H1 (cell line): ENCODE results near the gene PIK3R4. TPM values are rescaled to one million over a fixed set of nuclear protein-coding genes. Genes with fewer than 3 reads are reported as not detected.

ENCODE experiments used
- CTCF ChIA-PET: fragments of 300-600 bp; sonication (Branson Sonifier 250); formaldehyde crosslinking; loops from one replicate; lab custom pipeline; 2021; ENCODE audit not compliant: partially characterized antibody; lab: Charles Lee
- POLR2A ChIA-PET: fragments of 300-600 bp; sonication (Branson Sonifier 250); formaldehyde crosslinking; loops from one replicate; lab custom pipeline; 2021; ENCODE audit warnings: inconsistent platforms; ENCODE audit not compliant: partially characterized antibody; lab: Charles Lee
- DNase-seq, 2 experiments: peaks; one replicate each; pipeline versions ENCODE4 v3.0.0 to v3.0.0-alpha.2; 2010 to 2022; ENCODE audit warnings: low spot score in 2 of 2, low read depth in 1 of 2, mixed read lengths in 1 of 2
- FAIRE-seq: peaks from 2 replicates; lab custom pipeline; 2011; peaks lifted over from hg19 to GRCh38; lab: Jason Lieb, UNC
- H2AFZ ChIP-seq: 2 replicates; pipeline ENCODE4 v1.8.1; 2012; ENCODE audit warnings: low read length, inconsistent platforms
- H2AK5ac ChIP-seq: 2 replicates; pipeline ENCODE4 v1.6.1; 2013; ENCODE audit warnings: low read depth, low read length
- H2BK120ac ChIP-seq: replicated peaks from 2 replicates; pipeline ENCODE3; 2013; ENCODE audit warnings: low read depth, low read length, inconsistent platforms
- H2BK12ac ChIP-seq: 2 replicates; pipeline ENCODE4 v1.6.1; 2013; ENCODE audit warnings: low read depth, low read length
- H2BK15ac ChIP-seq: 2 replicates; pipeline ENCODE4 v1.6.1; 2013; ENCODE audit warnings: low read length
- H2BK20ac ChIP-seq: 2 replicates; pipeline ENCODE4 v1.6.1; 2013; ENCODE audit warnings: low read length
- H2BK5ac ChIP-seq: 2 replicates; pipeline ENCODE4 v1.6.1; 2013; ENCODE audit warnings: low read depth, low read length
- H3K14ac ChIP-seq: 2 replicates; pipeline ENCODE4 v1.6.1; 2013; ENCODE audit warnings: inconsistent platforms; ENCODE audit not compliant: insufficient read length
- H3K18ac ChIP-seq: 2 replicates; pipeline ENCODE4 v1.6.1; 2013; ENCODE audit warnings: low read length; ENCODE audit errors: extremely low read depth
- H3K23ac ChIP-seq: 2 replicates; pipeline ENCODE4 v1.6.1; 2013; ENCODE audit warnings: inconsistent platforms; ENCODE audit not compliant: insufficient read length
- H3K23me2 ChIP-seq: 2 replicates; pipeline ENCODE4 v1.6.1; 2013; ENCODE audit warnings: low read depth, low read length
- H3K27ac ChIP-seq: 2 replicates; pipeline ENCODE4 v1.6.1; 2011; ENCODE audit warnings: low read depth, low read length, inconsistent platforms
- H3K27me3 ChIP-seq, 4 experiments: replicated peaks in 1 of 4; 1 replicate in 1 of 4; 2 replicates in 3 of 4; pipeline versions ENCODE4 v1.6.1 to v1.8.1; 2011 to 2013; ENCODE audit warnings: low read length in 3 of 4, mild to moderate bottlenecking in 3 of 4, inconsistent platforms in 2 of 4, mixed read lengths in 2 of 4, moderate library complexity in 1 of 4; ENCODE audit not compliant: control insufficient read depth in 3 of 4, insufficient read depth in 3 of 4; ENCODE audit errors: extremely low read depth in 1 of 4
- H3K36me3 ChIP-seq, 4 experiments: 2 replicates each; pipeline versions ENCODE4 v1.6.1 to v1.8.1; 2011 to 2013; ENCODE audit warnings: mild to moderate bottlenecking in 4 of 4, low read length in 3 of 4, moderate library complexity in 2 of 4, control low read depth in 1 of 4, inconsistent platforms in 1 of 4; ENCODE audit not compliant: insufficient read depth in 4 of 4, control insufficient read depth in 2 of 4
- H3K4ac ChIP-seq: replicated peaks from 2 replicates; pipeline ENCODE3; 2013; ENCODE audit warnings: low read length, low read depth, mixed read lengths, inconsistent platforms; ENCODE audit not compliant: insufficient read length
- H3K4me1 ChIP-seq, 4 experiments: replicated peaks in 1 of 4; 1 replicate in 1 of 4; 2 replicates in 3 of 4; pipeline versions ENCODE4 v1.6.1 to v1.8.1; 2011 to 2013; ENCODE audit warnings: low read length in 3 of 4, inconsistent platforms in 2 of 4, mixed read lengths in 1 of 4; ENCODE audit not compliant: insufficient read depth in 4 of 4, control insufficient read depth in 3 of 4
- H3K4me2 ChIP-seq, 2 experiments: 2 replicates each; pipeline versions ENCODE4 v1.6.1 to v1.8.1; 2011 to 2013; ENCODE audit warnings: low read depth in 2 of 2, low read length in 2 of 2, control low read depth in 1 of 2, inconsistent platforms in 1 of 2, mild to moderate bottlenecking in 1 of 2; ENCODE audit not compliant: insufficient read depth in 1 of 2
- H3K4me3 ChIP-seq, 4 experiments: fragments of 200-600, 300-600 bp in 1 of 4; sonication (generic), shearing (Covaris generic), sonication (Bioruptor Twin) in 1 of 4; 2 replicates each; pipeline versions ENCODE4 v1.5.1 to v1.8.1; 2011 to 2016; ENCODE audit warnings: low read length in 4 of 4, low read depth in 3 of 4, control low read depth in 2 of 4, inconsistent platforms in 2 of 4, mild to moderate bottlenecking in 2 of 4, mixed read lengths in 1 of 4, moderate library complexity in 1 of 4; ENCODE audit not compliant: insufficient read depth in 2 of 4; ENCODE audit errors: extremely low read depth in 1 of 4
- H3K56ac ChIP-seq: replicated peaks from 2 replicates; pipeline ENCODE3; 2013; ENCODE audit warnings: low read depth, mild to moderate bottlenecking, mixed read lengths, low read length, inconsistent platforms; ENCODE audit not compliant: insufficient read length
- H3K79me1 ChIP-seq: 2 replicates; pipeline ENCODE4 v1.6.1; 2013; ENCODE audit warnings: low read depth, low read length, control low read depth
- H3K79me2 ChIP-seq, 2 experiments: 2 replicates each; pipeline versions ENCODE4 v1.6.1 to v1.8.1; 2012 to 2013; ENCODE audit warnings: low read length in 2 of 2, mild to moderate bottlenecking in 2 of 2, inconsistent platforms in 1 of 2; ENCODE audit not compliant: insufficient read depth in 2 of 2, control insufficient read depth in 1 of 2
- H3K9ac ChIP-seq, 4 experiments: replicated peaks in 1 of 4; 1 replicate in 1 of 4; 2 replicates in 3 of 4; pipeline versions ENCODE4 v1.6.1 to v1.8.1; 2011 to 2013; ENCODE audit warnings: low read depth in 3 of 4, low read length in 3 of 4, control low read depth in 2 of 4, mild to moderate bottlenecking in 2 of 4, moderate library complexity in 2 of 4, inconsistent platforms in 1 of 4; ENCODE audit errors: extremely low read depth in 1 of 4
- H3K9me3 ChIP-seq, 2 experiments: 2 replicates each; pipeline versions ENCODE4 v1.6.1 to v1.8.1; 2012 to 2013; ENCODE audit warnings: mild to moderate bottlenecking in 2 of 2, moderate library complexity in 2 of 2, control low read depth in 1 of 2, inconsistent platforms in 1 of 2, low read depth in 1 of 2, low read length in 1 of 2, mixed read lengths in 1 of 2; ENCODE audit not compliant: insufficient read depth in 2 of 2
- H4K20me1 ChIP-seq, 2 experiments: replicated peaks in 1 of 2; 2 replicates each; pipeline versions ENCODE3 to v1.8.1; 2011 to 2013; ENCODE audit warnings: inconsistent platforms in 2 of 2, low read length in 2 of 2, mild to moderate bottlenecking in 1 of 2; ENCODE audit not compliant: insufficient read depth in 2 of 2, control insufficient read depth in 1 of 2
- H4K5ac ChIP-seq: 2 replicates; pipeline ENCODE4 v1.6.1; 2013; ENCODE audit warnings: low read length, low read depth, mixed read lengths, inconsistent platforms; ENCODE audit not compliant: insufficient read length
- H4K8ac ChIP-seq: 2 replicates; pipeline ENCODE4 v1.8.0; 2013; ENCODE audit warnings: mild to moderate bottlenecking, moderate library complexity, low read length, inconsistent platforms; ENCODE audit not compliant: insufficient read depth; ENCODE audit errors: extremely low read depth
- H4K91ac ChIP-seq: replicated peaks from 2 replicates; pipeline ENCODE3; 2013; ENCODE audit warnings: low read length, mixed read lengths, inconsistent platforms; ENCODE audit not compliant: insufficient read length
- SIN3A ChIP-seq, 2 experiments: IDR thresholded peaks in 1 of 2; conservative IDR thresholded peaks in 1 of 2; 2 replicates each; pipeline ENCODE4 v1.6.1; 2011 to 2012; ENCODE audit warnings: low read length in 2 of 2, improper control_type of control experiment in 1 of 2, low read depth in 1 of 2, mild to moderate bottlenecking in 1 of 2
- polyA plus RNA-seq, 7 experiments: library from polyadenylated mRNA; depleted of rRNA in 3 of 7; stranded (reverse) in 5 of 7; unstranded in 2 of 7; fragments of >200 nt in 5 of 7; fragments of 200-250 nt in 2 of 7; gene quantifications; 1 replicate in 5 of 7; 2 replicates in 1 of 7; 4 replicates in 1 of 7; pipeline versions ENCODE4 v1.2.1 to v1.2.3, GENCODE V29; 2011 to 2013; ENCODE audit warnings: missing spikeins in 2 of 7, mixed read lengths in 2 of 7
- total RNA-seq: library from RNA; stranded (reverse); fragmentation: NEBNext Ultra II Directional; extraction: Animal tissue kit (Norgen Biotek cat#: 25700); gene quantifications from 2 replicates; pipeline ENCODE4 v1.2.1, GENCODE V29; 2021

PIK3R4 gene
- total and polyA plus RNA-seq, 2 of the 8 experiments (the other 6 are each of a cell fraction or from before 2014, with no cell fraction given): 43.8 to 87.4 TPM

- H2AK5ac ChIP-seq: no peak overlapping the region
- no peak overlapping the region for H4K8ac ChIP-seq
- H4K20me1 ChIP-seq: peaks cover 0 to 2% of the 10 kb centered on the region in 2 experiments
- no peak overlapping the region for H2BK120ac ChIP-seq
- no peak overlapping the region for H2BK20ac ChIP-seq
- no peak overlapping the region for H3K4ac ChIP-seq
- FAIRE-seq (no peak), DNase-seq (no peak)
- H2BK15ac ChIP-seq: no peak overlapping the region
- no peaks in the 10 kb centered on the region for H3K9me3 ChIP-seq
- H4K5ac ChIP-seq: no peak overlapping the region
- no peak overlapping the region for H3K56ac ChIP-seq
- H3K79me2 ChIP-seq: no peaks in the 10 kb centered on the region
- H3K14ac ChIP-seq: no peak overlapping the region
- no peaks in the 10 kb centered on the region for H3K23me2 ChIP-seq
- no peak overlapping the region for H3K23ac ChIP-seq
- no peaks in the 10 kb centered on the region for H3K27me3 ChIP-seq
- no peak overlapping the region for H3K4me3 ChIP-seq
- H3K36me3 ChIP-seq: peaks cover 6 to 28% (median 22%) of the 10 kb centered on the region in 4 experiments
- no peak overlapping the region for H2BK5ac ChIP-seq
- H3K9ac ChIP-seq: no peak overlapping the region
- H3K79me1 ChIP-seq: no peaks in the 10 kb centered on the region
- CTCF ChIA-PET: no interaction called here
- POLR2A ChIA-PET: no interaction called here
- no peaks in the 10 kb centered on the region for H3K4me1 ChIP-seq
- H3K27ac ChIP-seq: no peak overlapping the region
- no peak overlapping the region for H3K4me2 ChIP-seq
- H2BK12ac ChIP-seq: no peak overlapping the region
- no peak overlapping the region for H2AFZ ChIP-seq
- H3K18ac ChIP-seq: no peak overlapping the region
- H4K91ac ChIP-seq: no peak overlapping the region
- TF ChIP-seq SIN3A (conservative IDR thresholded peaks at IDR 0.05 in 1 of 2, IDR thresholded peaks at IDR 0.05 in 1 of 2; ENCODE audit: low read depth in 1 of 2, low read length in 2 of 2): no peak
Observed at GRCh38 chr3:130687327-130687726, 59.3 kb downstream of the PIK3R4 start.
